GM12878 (cell line): ENCODE measurements around the gene SF3B2. TPM values are rescaled to one million over a fixed set of nuclear protein-coding genes. Genes with fewer than 3 reads are reported as not detected.
A peak's percentile ranks its signal among the peaks of the same experiment; 100 is the strongest.

Experiments used
- BCL3 ChIP-seq: IDR thresholded peaks from 2 replicates; pipeline ENCODE4 v1.6.1; 2011; ENCODE audit warnings: borderline replicate concordance, low read depth, mild to moderate bottlenecking, moderate library complexity, low read length; ENCODE audit not compliant: insufficient read depth, poor library complexity, severe bottlenecking
- CEBPB ChIP-seq, 2 experiments: fragments of 150-350 bp in 1 of 2; IDR thresholded peaks; 2 replicates each; pipeline ENCODE4 v1.6.1; 2012 to 2014; ENCODE audit warnings: low read depth in 2 of 2, low read length in 2 of 2, borderline replicate concordance in 1 of 2, inconsistent platforms in 1 of 2
- CHD2 ChIP-seq: IDR thresholded peaks from 2 replicates; pipeline ENCODE4 v1.6.1; 2011; ENCODE audit warnings: low read depth, low read length, improper control_type of control experiment, borderline replicate concordance
- EED ChIP-seq: sonication (generic); IDR thresholded peaks from 2 replicates; pipeline ENCODE4 v1.6.1; 2016; ENCODE audit warnings: antibody characterized with exemption, low read depth
- EGR1 ChIP-seq, 2 experiments: IDR thresholded peaks; 1 replicate in 1 of 2; 2 replicates in 1 of 2; pipeline ENCODE4 v1.6.1; 2011 to 2012; ENCODE audit warnings: low read depth in 2 of 2, low read length in 2 of 2, borderline replicate concordance in 1 of 2, mild to moderate bottlenecking in 1 of 2, moderate library complexity in 1 of 2
- FOS ChIP-seq: IDR thresholded peaks from 3 replicates; pipeline ENCODE4 v1.6.1; 2011; ENCODE audit warnings: borderline replicate concordance; ENCODE audit not compliant: insufficient read length; ENCODE audit errors: extremely low read depth
- GATAD2B ChIP-seq: fragments of 450-650 bp; conservative IDR thresholded peaks from 2 replicates; pipeline ENCODE4 v1.6.1; 2017; ENCODE audit warnings: low read depth, mild to moderate bottlenecking, moderate library complexity
- IKZF1 ChIP-seq: fragments of 450-650 bp; conservative IDR thresholded peaks from 2 replicates; pipeline ENCODE4 v1.6.1; 2017; ENCODE audit warnings: antibody characterized with exemption, mild to moderate bottlenecking
- IKZF2 ChIP-seq, 2 experiments: fragments of 450-650 bp; IDR thresholded peaks; 2 replicates each; pipeline ENCODE4 v1.6.1; 2017; ENCODE audit warnings: mild to moderate bottlenecking in 2 of 2, moderate library complexity in 2 of 2
- KAT2A ChIP-seq: conservative IDR thresholded peaks from 2 replicates; pipeline ENCODE4 v1.6.1; 2011; ENCODE audit warnings: low read depth, low read length; ENCODE audit not compliant: control insufficient read depth
- NKRF ChIP-seq: fragments of 450-650 bp; conservative IDR thresholded peaks from 2 replicates; pipeline ENCODE4 v1.6.1; 2017; ENCODE audit warnings: mild to moderate bottlenecking, moderate library complexity
- NR2C1 ChIP-seq: fragments of 450-650 bp; IDR thresholded peaks from 2 replicates; pipeline ENCODE4 v1.6.1; 2017; ENCODE audit warnings: antibody characterized with exemption, mild to moderate bottlenecking, moderate library complexity
- NR2F1 ChIP-seq: fragments of 450-650 bp; conservative IDR thresholded peaks from 2 replicates; pipeline ENCODE4 v1.6.1; 2017; ENCODE audit warnings: mild to moderate bottlenecking
- NRF1 ChIP-seq: conservative IDR thresholded peaks from 2 replicates; pipeline ENCODE4 v1.6.1; 2011; ENCODE audit warnings: mild to moderate bottlenecking, low read depth, low read length, improper control_type of control experiment
- POLR2A ChIP-seq: IDR thresholded peaks from 2 replicates; pipeline ENCODE4 v1.6.1; 2011; ENCODE audit warnings: low read depth, mild to moderate bottlenecking, low read length
- POLR2AphosphoS5 ChIP-seq: IDR thresholded peaks from 2 replicates; pipeline ENCODE4 v1.6.1; 2011; ENCODE audit warnings: mild to moderate bottlenecking, low read length, inconsistent platforms
- RUNX3 ChIP-seq: IDR thresholded peaks from 2 replicates; pipeline ENCODE4 v1.6.1; 2012; ENCODE audit warnings: low read length, inconsistent platforms
- SMARCA5 ChIP-seq: fragments of 450-650 bp; IDR thresholded peaks from 2 replicates; pipeline ENCODE4 v1.6.1; 2017; ENCODE audit warnings: mild to moderate bottlenecking
- SRF ChIP-seq, 2 experiments: IDR thresholded peaks; 2 replicates each; pipeline ENCODE4 v1.6.1; 2011; ENCODE audit warnings: low read depth in 2 of 2, low read length in 2 of 2, mild to moderate bottlenecking in 1 of 2, moderate library complexity in 1 of 2
- STAT3 ChIP-seq: IDR thresholded peaks from 2 replicates; pipeline ENCODE4 v1.6.1; 2011; ENCODE audit warnings: low read depth, low read length, improper control_type of control experiment
- TAF1 ChIP-seq: IDR thresholded peaks from 2 replicates; pipeline ENCODE4 v1.6.1; 2011; ENCODE audit warnings: mild to moderate bottlenecking, low read depth, low read length, borderline replicate concordance
- TCF3 ChIP-seq: IDR thresholded peaks from 2 replicates; pipeline ENCODE4 v1.6.1; 2012; ENCODE audit warnings: low read depth, mild to moderate bottlenecking, low read length, borderline replicate concordance; ENCODE audit not compliant: insufficient read depth
- polyA plus RNA-seq, 11 experiments: library from polyadenylated mRNA; depleted of rRNA in 4 of 11; unstranded in 6 of 11; stranded (reverse) in 5 of 11; fragments of >200 nt; fragmentation: Nextera tagmentation in 4 of 11; fragmentation: Illumina TruSeq in 1 of 11; extraction: Ambion mirVana in 4 of 11; extraction: Trizol in 1 of 11; gene quantifications; 1 replicate in 1 of 11; 2 replicates in 10 of 11; pipeline versions ENCODE4 v1.2.1 to v1.2.3, GENCODE V29; 2011 to 2016; ENCODE audit warnings: inconsistent platforms in 2 of 11, missing spikeins in 2 of 11, low read depth in 1 of 11
- total RNA-seq, 4 experiments: library from RNA; depleted of rRNA in 3 of 4; stranded (reverse); fragments of >200 nt in 3 of 4; fragmentation: Illumina TruSeq in 1 of 4; extraction: Trizol in 1 of 4; gene quantifications; 2 replicates each; pipeline versions ENCODE4 v1.2.1 to v1.2.3, GENCODE V29; 2013 to 2021

SF3B2 gene
- total and polyA plus RNA-seq, 10 of the 15 experiments (the other 5 are each of a cell fraction or from before 2014, with no cell fraction given), result 56.3 to 245 (median 144) TPM

GRCh38 chr11:66069715-66070603, 17.8 kb downstream of the SF3B2 start, which contains the start of gene PACS1 (continued):
- TF ChIP-seq TCF3 (0 out of 2 replicates have a peak, but pooled peaks have one; percentile 9), IKZF2 (IDR thresholded peaks at IDR 0.05) (0 out of 4 replicates have a peak, but pooled peaks of 1 of the 2 experiments have one; percentile 29), NR2F1 (peak; percentile 65; the same call in 1 of the 2 replicates), SRF (IDR thresholded peaks at IDR 0.05; ENCODE audit: low read depth in 2 of 2, low read length in 2 of 2) (no peak), NKRF (peak; percentile 14), POLR2AphosphoS5 (0 out of 2 replicates have a peak, but pooled peaks have one; percentile 16), FOS (no peak), BCL3 (peak; percentile 16), IKZF1 (peak; percentile 80), STAT3 (no peak), GATAD2B (peak; percentile 48; the same call in 1 of the 2 replicates), EED (peak; percentile 56), CEBPB (IDR thresholded peaks at IDR 0.05; ENCODE audit: borderline replicate concordance in 1 of 2, low read depth in 2 of 2, low read length in 2 of 2) (no peak), NR2C1 (peak; percentile 26; the same call in 1 of the 2 replicates), TAF1 (0 out of 2 replicates have a peak, but pooled peaks have one; percentile 27), RUNX3 (peak; percentile 44), CHD2 (peak; percentile 67; the same call in 1 of the 2 replicates), SMARCA5 (0 out of 2 replicates have a peak, but pooled peaks have one; percentile 67), KAT2A (no peak), EGR1 (IDR thresholded peaks at IDR 0.05; ENCODE audit: borderline replicate concordance in 1 of 2, low read depth in 2 of 2, low read length in 2 of 2) (peak in 1 of 2 experiments; percentile 91; a peak in 2 of 3 replicates), NRF1 (0 out of 2 replicates have a peak, but pooled peaks have one; percentile 16), POLR2A (peak; percentile 68)
